GM23248 (cell line): Measurements from ENCODE around the gene AAMDC.

Source experiments
- EZH2 ChIP-seq: fragments of 200-600 bp; sonication (generic); IDR thresholded peaks from 2 replicates; pipeline ENCODE4 v1.6.1; 2018; ENCODE audit warnings: antibody characterized with exemption, mild to moderate bottlenecking; ENCODE audit not compliant: insufficient read depth, poor library complexity, severe bottlenecking
- EZH2phosphoT487 ChIP-seq: fragments of 200-600 bp; sonication (generic); IDR thresholded peaks from 2 replicates; pipeline ENCODE4 v1.6.1; 2018; ENCODE audit warnings: antibody characterized with exemption, moderate library complexity, mild to moderate bottlenecking, low read depth; ENCODE audit not compliant: insufficient read depth

DNA sequence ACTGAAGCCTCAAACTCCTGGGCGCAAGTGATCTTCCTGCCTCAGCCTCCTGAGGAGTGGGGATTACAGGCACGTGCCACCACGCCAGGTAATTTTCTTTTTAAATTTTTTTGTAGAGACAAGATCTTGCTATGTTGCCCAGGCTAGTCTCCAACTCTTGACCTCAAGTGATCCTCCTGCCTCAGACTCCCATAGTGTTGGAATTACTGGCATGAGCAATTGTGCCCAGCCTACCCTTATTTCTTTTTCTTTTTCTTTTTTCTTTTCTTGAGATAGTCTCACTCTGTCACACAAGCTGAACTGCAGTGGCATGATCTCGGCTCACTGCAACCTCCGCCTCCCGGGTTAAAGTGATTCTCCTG lies 63.9 kb downstream of the AAMDC start:
- TF ChIP-seq EZH2phosphoT487: no peak
- TF ChIP-seq EZH2: no peak
